Breast epithelium (tissue), 3 donors: Measurements from ENCODE around the gene AGTR1.

Experiments
- POLR2A ChIP-seq: fragments of 450-650 bp; IDR thresholded peaks from one replicate; pipeline ENCODE4 v1.6.1; 2016; ENCODE audit warnings: antibody characterized with exemption, mild to moderate bottlenecking, moderate library complexity
- POLR2AphosphoS5 ChIP-seq, 3 donors: sonication (generic); formaldehyde crosslinking; IDR thresholded peaks; one replicate each; pipeline ENCODE4 v1.6.1; 2017; ENCODE audit warnings: antibody characterized with exemption in 3 of 3
- TF ChIP-seq, protein P1 (sequence below), 3 donors: fragments of 450-650 bp; IDR thresholded peaks; one replicate each; pipeline ENCODE4 v1.5.1; 2016 to 2017; ENCODE audit warnings: antibody characterized with exemption in 3 of 3, mild to moderate bottlenecking in 3 of 3, moderate library complexity in 3 of 3

DNA sequence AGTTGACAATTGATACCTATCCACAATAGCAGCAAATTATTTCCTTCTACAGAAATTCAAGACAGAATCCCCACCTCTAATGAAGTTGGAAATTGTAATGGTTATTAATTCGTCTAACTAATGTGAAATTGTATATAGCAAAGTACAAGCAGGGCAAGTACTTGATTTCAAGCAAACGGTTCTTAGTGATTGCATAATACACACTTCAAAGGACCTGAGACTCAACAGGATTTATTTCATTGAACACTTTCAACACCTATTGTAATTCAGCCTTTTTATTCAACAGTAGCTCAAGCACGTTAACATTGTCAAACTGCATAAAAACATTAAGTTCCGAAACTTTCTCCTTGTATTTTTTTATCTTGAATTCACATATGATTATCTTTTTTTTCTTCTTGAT, 40.2 kb upstream of the AGTR1 start:
- TF ChIP-seq, protein P1, sequence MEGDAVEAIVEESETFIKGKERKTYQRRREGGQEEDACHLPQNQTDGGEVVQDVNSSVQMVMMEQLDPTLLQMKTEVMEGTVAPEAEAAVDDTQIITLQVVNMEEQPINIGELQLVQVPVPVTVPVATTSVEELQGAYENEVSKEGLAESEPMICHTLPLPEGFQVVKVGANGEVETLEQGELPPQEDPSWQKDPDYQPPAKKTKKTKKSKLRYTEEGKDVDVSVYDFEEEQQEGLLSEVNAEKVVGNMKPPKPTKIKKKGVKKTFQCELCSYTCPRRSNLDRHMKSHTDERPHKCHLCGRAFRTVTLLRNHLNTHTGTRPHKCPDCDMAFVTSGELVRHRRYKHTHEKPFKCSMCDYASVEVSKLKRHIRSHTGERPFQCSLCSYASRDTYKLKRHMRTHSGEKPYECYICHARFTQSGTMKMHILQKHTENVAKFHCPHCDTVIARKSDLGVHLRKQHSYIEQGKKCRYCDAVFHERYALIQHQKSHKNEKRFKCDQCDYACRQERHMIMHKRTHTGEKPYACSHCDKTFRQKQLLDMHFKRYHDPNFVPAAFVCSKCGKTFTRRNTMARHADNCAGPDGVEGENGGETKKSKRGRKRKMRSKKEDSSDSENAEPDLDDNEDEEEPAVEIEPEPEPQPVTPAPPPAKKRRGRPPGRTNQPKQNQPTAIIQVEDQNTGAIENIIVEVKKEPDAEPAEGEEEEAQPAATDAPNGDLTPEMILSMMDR (IDR thresholded peaks at IDR 0.05), result no peak
- TF ChIP-seq POLR2A, result no peak
- no peak for TF ChIP-seq POLR2AphosphoS5 (IDR thresholded peaks at IDR 0.05)
